Inferior parietal cortex (tissue), 1 donor: ENCODE results near the gene HSPA1B.
A peak's percentile ranks its signal among the peaks of the same experiment; 100 is the strongest.
"Not testable (repeated sequence)": the region's sequence is repeated elsewhere in the genome, so short reads cannot be mapped to it uniquely, and the experiment has no call there.

ENCODE experiments used
- DNase-seq: peaks from one replicate; pipeline ENCODE4 v3.0.0-alpha.2; 2016; ENCODE audit errors: extremely low spot score

HSPA1B gene

GRCh38 chr6:31797588-31797987 is 29.9 kb upstream of the HSPA1B start:
- no peak for DNase-seq

DNA sequence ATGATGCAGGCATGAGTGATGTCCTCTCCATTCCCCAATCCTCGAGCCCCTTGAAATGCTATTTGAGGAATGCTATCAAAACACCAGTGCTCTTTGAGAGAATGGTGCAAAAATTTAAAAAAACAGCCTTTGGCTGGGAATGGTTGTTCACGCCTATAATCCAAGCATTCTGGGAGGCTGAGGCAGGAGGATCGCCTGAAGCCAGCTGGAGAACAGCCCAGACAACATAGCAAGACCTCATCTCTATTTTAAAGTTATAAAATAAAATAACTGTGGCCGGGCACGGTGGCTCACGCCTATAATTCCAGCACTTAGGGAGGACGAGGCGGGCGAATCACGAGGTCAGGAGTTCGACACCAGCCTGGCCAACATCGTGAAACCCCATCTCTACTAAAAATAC is 27.8 kb upstream of the HSPA1B start:
- no peak for DNase-seq

DNA sequence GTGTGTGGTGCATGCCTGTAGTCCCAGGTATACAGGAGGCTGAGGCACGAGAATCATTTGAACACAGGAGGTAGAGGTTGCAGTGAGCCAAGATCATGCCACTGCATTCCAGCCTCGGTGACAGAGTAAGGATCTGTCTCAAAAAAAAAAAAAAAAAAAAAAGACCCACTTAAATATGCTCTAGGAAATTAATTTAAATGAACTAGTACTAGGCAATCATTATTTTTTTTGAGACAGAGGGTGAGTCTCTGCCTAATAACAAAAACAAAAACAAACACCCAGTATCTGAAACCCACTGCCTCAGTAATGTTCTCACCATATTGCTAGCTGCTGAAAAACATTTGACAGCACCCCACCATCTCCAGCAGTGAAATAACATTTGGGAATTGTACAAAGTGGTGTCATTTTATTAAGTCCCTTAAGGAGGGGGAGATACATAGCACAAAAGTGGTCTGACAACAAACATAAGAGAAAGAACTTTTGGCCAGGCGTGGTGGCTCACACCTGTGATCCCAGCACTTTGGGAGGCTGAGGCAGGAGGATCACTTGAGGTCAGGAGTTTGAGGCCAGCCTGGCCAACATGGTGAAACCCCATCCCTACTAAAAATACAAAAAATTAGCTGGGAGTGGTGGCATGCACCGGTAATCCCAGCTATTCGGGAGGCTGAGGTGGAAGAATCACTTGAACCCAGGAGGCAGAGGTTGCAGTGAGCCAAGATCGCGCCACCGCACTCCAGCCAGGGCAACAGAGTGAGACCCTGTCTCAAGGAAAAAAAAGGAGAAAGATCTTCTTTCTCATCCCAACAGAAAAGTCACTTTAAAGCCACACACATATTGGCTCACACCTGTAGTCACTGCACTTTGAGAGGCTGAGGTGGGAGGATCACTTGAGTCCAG is 26.3 kb upstream of the HSPA1B start:
- DNase-seq: not testable (repeated sequence)

GRCh38 chr6:31805939-31806469 is 21.5 kb upstream of the HSPA1B start:
- DNase-seq: no peak

DNA sequence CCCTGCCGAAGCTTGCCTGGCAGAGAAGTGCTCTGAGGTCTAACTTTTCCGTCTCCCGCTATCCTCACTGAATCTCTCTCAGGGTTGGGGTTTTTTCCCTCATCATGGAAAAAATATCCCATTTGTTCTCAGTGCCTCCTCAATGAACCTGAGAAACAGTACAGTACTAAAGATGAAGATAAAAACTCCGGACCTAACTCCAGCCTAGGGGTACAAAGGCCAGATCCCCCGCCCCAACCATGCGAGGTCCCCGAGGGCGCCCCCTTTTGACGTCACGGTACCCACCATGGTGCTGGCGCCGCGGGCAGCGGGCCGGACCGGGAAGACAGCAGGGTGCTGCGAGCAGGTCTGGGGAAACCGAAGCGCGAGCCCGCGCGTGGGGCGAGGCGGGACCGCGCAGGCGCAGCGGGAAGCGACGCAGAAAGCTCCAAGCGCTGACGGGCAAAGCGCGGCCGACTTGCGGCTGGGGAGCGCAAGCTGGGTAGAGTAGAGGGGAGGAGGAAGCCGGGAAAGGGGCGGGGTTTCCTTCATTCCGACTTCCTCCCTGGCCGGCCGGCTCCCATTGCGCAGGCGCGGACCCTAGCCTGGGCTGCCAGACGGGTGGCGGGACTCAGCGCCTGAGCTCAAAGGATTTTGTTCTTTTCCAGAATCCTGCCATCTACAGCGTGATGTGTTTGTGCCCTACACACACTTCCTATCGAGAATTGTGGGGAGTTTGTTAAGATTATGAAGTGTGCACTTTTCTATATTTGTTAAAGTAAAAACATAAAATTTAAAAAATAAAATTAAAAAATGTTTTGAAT is 20.9 kb upstream of the HSPA1B start, which contains the start of gene LSM2:
Gene LSM2 (minus strand): TSS at position 497 of the 803 bp plus-strand sequence. CDS start 209 bp downstream, at position 288.
- peak; percentile 97 for DNase-seq

- DNase-seq: not testable (repeated sequence)
Observed at GRCh38 chr6:31808599-31808998, 18.9 kb upstream of the HSPA1B start.

GRCh38 chr6:31811645-31812044 is 15.9 kb upstream of the HSPA1B start:
- DNase-seq: no peak

- peak; percentile 12 for DNase-seq
Observed at GRCh38 chr6:31813465-31813849, 14.1 kb upstream of the HSPA1B start.

- DNase-seq: peak; percentile 94
Observed at GRCh38 chr6:31814677-31815024, 12.9 kb upstream of the HSPA1B start.

GRCh38 chr6:31815025-31815838 is 12.3 kb upstream of the HSPA1B start, which contains the start of the genes HSPA1A and HSPA1L:
Gene HSPA1A (plus strand): TSS chr6:31815543. CDS start chr6:31815757, 214 bp downstream.
Gene HSPA1L (minus strand): TSS chr6:31815283. CDS start chr6:31811972, 3,311 bp downstream.
- DNase-seq: peak; percentile 99

DNA sequence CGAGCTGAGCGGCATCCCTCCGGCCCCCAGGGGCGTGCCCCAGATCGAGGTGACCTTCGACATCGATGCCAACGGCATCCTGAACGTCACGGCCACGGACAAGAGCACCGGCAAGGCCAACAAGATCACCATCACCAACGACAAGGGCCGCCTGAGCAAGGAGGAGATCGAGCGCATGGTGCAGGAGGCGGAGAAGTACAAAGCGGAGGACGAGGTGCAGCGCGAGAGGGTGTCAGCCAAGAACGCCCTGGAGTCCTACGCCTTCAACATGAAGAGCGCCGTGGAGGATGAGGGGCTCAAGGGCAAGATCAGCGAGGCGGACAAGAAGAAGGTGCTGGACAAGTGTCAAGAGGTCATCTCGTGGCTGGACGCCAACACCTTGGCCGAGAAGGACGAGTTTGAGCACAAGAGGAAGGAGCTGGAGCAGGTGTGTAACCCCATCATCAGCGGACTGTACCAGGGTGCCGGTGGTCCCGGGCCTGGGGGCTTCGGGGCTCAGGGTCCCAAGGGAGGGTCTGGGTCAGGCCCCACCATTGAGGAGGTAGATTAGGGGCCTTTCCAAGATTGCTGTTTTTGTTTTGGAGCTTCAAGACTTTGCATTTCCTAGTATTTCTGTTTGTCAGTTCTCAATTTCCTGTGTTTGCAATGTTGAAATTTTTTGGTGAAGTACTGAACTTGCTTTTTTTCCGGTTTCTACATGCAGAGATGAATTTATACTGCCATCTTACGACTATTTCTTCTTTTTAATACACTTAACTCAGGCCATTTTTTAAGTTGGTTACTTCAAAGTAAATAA is 10.2 kb upstream of the HSPA1B start:
- not testable (repeated sequence) for DNase-seq

GRCh38 chr6:31817929-31818511 is 9.5 kb upstream of the HSPA1B start:
- DNase-seq: peak; percentile 55

DNA sequence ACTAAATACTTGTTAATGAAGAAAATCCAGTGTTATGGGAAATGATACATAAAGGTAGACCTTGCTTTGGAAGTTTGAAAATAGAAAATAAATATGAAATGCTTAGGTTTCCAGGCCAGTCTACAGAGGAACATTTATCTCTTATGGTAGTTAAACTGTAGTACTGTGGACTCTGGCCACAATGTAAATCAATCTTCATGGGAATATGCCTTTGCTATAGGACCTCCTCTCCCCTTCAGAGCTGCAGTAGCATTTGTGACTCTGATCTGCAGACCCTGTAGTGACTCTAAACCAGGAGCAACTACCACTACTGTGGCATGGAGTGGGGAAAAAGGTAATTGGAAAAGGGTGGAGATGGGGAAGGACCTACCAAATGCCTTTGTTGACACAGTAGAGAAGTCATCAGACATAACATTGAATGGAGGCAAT is 7.7 kb upstream of the HSPA1B start:
- no peak for DNase-seq

- DNase-seq: not testable (repeated sequence)
Observed at GRCh38 chr6:31820399-31820798, 7.1 kb upstream of the HSPA1B start.

GRCh38 chr6:31821301-31822035 is 6.1 kb upstream of the HSPA1B start:
- DNase-seq: peak; percentile 87

- DNase-seq: peak; percentile 91
Observed at GRCh38 chr6:31822036-31822821, 5.3 kb upstream of the HSPA1B start.

DNA sequence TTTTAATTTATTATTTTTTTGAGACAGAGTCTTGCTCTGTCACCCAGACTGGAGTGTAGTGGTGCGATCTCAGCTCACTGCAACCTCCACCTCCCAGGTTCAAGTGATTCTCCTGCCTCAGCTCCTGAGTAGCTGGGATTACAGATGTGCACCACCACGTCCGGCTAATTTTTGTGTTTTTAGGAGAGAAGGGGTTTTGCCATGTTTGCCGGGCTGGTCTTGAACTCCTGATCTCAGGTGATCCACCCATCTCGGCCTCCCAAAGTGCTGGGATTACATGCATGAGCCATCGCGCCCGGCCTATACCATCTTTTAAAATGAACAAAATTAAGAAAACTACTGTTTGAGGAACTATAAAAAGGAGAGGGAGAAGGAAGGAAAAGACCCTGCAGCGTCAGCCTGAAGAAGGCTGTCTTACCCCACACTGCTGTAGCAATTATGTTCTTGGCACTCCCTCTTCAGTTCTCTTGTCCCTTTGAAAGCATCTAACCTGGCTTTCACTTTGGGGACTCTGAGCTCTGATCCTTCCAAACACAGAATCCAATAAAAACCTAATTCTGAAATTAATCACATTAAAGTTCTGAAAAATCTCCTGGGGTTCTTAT is 3.8 kb upstream of the HSPA1B start:
- DNase-seq: peak; percentile 8

- no peak for DNase-seq
Observed at GRCh38 chr6:31825553-31825952, 2.0 kb upstream of the HSPA1B start.
